HG02981 (cell line): ENCODE results near the gene DGKZ.
A peak's percentile ranks its signal among the peaks of the same experiment; 100 is the strongest.

Source experiments
- ATAC-seq: cut with Tn5 transposase; IDR thresholded peaks from one replicate; pipeline ENCODE4 v1.9.1; 2021; ENCODE audit warnings: mild to moderate bottlenecking, moderate library complexity; ENCODE audit not compliant: unreplicated experiment

DGKZ gene

DNA sequence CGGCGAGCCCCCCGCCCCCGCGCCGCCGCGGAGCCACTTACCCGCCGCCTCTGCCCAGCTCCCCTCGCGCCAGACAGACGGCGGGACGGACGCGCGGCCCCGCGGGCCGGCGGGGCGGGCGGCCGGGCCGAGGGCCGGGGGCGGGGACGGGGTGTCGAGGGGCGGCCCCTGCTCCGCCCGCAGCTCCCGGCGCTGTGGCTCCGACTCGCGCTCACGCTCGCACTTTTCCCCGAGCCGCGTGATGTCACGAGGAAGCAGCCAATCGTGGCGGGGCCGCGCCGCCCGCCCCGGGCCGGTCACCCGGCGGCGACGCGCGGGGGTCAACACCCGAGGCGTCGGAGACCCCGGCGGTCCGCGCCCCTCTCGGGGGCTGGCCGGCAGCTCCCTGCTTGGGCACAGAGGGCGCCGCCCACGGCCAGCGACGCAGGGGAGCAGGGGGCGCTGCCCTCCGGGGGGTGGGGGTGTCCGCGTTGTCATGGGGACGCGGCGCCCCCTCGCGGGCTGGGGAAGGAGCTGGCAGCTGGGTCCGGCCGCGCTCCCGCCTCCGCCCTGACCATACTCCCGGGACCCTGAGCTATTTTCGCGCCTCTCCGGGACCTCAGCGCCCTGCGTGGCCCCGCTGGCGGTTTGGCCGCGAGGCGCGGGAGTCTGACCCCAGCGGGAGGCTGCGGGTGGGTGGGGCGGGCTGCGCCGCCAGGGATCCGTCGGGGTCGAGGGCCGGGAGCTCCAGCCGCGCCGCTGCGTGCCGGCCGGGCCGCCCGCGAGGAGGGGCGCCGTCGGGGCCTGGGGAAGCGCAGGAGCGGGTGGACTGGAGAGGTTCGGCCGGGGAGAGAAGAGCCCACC is 44.5 kb downstream of the DGKZ start, which contains the start of gene CHRM4:
Gene CHRM4 (minus strand): TSS at position 199 of the 843 bp plus-strand sequence. CDS start 5,219 bp downstream, outside the sequence.
- no peak for ATAC-seq

DNA sequence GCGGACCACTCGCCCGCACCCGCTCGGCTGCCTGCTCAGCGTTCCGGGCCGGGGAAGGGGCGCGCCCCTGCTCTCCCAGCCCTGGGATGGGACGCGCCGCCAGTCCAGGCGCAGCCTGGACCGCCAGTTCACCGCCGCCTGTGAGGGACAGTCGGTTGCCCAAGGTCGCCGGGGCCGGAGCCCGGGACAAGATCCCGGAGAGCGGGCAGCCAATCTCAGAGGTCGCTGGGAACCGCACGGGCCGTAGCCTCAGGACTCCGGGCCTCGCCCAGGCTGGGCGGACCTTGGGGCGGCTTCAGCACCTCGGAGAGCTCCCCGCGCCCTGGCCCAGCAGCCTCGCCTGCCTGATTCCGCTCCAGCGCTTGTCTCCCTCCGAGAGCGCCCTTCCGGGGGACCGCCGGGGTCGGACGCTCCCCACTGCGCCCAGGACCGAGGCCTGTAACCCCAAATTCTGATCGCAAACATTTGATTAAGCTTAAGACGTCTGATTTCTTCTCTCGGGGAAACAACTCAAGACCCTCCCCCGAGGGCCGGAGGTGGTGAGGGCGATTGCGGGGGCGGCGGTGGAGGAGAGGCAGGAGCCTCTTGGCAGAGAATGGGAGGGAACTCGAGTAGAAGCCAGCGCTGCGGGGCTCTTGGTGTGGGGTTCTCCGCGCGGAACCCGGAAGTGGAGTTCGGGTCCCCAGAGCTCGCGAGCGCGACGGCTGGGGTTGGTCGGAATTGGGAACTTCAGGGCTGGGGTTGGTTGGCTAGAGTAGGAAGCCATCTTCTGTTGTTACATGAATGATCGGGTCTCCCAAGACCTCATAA is 45.4 kb downstream of the DGKZ start:
- peak; percentile 62 for ATAC-seq

DNA sequence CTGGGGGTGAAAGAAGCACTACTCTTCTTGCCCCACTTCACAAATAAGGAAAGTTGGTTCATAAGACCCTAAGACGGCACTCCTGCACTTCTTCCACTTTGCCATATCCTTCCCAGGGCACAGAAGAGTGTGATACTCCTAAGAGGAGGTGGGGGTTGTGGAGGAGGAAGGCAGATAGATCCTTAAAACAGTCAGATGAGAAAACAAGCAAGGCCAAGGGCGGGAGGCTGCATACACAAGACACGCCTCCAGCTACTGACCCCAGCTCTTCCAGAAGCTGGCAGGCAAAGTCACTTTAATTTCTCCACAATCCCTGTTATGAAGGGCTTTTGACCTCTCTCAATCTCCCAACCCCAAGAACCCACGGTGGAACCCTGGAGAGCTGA is 46.0 kb downstream of the DGKZ start:
- no peak for ATAC-seq

DNA sequence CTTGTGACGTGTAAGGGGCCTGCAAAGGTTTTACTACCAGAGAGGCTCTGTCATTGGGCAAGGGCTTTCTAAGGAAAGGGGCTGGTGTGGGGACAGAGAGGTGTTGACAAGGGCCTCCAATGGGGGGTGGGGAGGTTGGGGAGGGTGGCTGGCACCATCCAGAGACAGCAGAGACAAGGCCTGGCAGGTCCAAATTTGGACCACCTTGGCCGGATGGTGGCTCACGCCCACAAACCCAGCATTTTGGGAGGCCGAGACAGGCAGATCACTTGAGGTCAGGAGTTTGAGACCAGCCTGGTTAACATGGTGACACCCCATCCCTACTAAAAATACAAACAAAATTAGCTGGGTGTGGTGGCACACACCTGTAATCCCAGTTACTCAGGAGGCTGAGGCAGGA is 46.5 kb downstream of the DGKZ start:
- ATAC-seq = no peak

DNA sequence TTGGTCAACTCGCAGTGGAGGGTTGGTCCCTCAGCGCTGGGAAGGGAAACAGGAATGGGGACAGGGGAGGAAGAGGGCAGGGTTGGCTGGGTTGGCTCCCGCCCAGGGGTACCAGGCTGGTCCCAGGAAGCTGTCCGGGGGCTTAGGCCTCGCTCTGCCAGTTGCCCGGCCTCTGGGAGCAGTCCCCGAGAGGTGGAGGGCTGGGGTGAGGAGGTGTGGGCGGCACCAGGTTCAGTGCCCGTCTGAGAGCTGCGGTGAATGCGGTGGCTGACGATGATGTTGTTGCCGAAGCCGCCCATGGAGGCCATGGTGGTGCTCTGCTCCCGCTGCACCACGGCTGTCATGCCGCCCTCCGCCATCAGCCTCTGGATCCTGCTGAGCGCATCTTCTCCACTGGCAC is 50.3 kb downstream of the DGKZ start:
- ATAC-seq = no peak

DNA sequence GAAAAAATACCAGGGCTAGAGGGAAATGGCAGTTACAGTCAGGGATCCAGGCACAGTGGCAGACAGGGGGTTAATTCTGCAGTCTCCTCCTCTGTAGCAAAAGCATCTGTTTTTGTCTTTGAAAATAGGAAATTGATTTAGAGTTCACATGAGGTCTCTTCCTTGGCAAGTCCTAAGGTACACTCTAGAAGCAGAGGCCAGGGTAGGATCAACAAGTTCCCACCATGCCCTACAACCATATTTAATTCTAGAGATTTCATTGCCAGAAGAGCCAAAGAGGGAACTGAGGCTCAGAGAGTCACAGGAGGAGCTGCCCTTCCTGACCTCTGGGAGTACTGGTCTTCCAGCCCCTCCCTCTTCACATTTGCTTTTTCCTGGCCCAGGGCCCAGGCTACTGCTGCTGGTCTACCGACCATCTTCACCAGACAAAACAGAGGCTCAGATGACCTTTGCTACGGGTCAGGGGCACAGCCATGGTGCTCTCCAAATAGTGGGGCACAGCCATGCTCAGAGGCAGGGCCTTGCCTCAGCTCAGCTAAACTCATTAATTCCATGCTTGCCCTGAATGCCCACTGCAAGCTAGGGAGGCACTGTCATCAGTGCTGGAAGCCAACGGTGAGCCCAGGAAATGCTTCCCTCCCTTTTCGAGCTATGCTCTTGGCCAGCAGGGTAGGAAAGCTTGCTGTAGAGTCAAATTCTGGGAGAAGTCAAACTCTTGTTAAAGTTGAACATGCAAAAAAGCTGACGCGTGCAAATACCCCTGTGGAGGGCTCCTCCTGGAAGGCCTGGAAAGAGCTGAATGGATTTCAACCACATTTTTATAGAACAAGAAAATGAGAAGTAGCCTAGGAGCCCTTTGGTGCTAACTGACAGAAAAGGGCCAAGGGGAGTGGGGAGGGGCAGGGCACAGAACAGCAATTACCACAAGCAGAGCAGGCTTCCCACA is 56.0 kb downstream of the DGKZ start:
- ATAC-seq = no peak

DNA sequence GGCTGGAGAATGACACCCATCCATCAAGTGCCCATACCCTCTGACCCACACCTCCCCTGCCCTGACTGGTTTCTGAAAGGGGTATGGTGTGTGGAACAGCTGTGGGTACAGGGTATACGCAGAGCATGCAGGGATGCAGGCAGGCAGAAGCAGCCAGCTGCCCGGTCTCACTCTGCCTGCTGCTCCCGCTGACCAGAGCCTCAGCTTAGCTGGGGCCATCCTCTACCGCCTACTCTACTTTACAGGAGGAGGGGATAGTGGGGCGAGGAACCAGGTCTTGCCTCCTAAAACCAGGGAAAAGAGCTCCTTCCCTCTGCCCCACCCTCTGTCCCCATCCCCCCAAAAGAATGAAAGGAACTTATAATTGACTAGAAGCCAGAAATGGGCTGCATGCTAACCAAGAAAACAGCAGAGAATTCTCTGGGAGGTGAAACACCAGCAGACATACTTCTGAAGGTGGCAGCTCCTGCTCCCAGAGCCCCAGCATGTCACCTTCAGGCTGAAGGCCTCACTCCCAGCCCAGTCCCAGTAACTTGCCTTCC is 57.3 kb downstream of the DGKZ start:
- ATAC-seq = no peak

DNA sequence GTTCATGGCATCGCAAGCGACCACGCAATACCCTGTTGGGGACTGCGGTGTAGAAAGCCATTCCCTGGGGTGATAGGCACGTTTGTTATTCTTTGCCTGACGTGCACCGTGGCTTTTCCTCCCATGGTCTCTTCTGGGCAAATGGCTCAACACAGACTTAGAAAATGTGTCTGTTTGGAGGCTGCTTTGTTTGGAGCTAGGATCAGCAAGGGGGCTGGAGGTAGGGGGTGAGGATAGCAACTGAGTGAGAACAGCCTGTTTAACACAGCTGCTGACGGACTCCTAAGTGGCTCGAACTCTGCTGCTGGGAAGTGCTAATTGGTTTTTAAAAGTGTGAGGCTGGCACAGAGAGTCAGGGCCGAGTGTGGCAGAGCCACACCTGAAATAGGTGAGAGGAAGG is 60.4 kb downstream of the DGKZ start:
- no peak for ATAC-seq

DNA sequence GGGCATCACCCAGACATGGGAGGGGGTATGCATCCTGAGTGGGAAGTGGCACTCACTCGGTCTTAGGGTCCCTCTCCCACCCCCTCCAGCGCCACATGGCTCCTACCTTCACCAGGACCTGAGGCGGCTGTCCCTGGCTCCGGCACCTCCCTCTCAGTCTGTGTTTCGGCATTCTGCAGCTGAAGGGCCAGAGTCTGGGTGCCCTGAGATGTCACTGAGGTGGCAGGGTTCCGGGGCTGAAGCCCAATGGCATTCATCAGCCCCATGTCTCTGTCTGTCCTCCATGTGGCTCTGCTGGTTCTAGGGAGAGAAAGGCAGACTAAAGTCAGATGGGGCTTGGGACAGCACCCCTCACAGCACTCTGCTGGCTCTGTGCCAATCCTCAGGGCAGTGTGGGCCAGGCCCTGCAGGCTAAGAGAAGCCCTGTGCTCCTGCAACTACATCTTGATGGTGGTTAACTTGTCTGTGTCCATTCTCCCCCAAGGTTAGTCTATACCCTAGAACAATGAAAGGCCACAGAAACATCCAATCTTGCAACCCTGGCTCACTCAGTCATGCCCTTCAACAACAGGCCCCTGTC is 61.2 kb downstream of the DGKZ start:
- ATAC-seq = no peak

DNA sequence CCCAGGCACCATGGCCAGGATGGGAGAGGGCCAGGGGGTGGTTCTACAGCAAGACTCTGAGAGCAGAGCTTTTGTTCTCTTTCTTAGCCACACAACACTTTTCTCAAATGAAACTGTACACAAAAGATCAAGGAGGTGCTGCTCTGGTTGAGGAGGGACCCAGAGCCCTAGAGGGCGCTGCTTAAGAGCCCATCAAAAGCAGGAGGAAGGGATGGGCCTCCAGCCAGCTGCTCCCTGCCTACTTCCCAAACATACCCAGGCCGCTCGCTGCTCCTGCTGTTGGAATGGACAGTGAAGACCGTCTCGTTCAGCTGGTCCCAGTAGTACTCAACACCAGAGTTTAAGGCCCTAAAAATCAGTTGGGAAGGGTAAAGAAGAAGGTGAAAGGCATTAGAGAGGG is 62.8 kb downstream of the DGKZ start:
- ATAC-seq = no peak

DNA sequence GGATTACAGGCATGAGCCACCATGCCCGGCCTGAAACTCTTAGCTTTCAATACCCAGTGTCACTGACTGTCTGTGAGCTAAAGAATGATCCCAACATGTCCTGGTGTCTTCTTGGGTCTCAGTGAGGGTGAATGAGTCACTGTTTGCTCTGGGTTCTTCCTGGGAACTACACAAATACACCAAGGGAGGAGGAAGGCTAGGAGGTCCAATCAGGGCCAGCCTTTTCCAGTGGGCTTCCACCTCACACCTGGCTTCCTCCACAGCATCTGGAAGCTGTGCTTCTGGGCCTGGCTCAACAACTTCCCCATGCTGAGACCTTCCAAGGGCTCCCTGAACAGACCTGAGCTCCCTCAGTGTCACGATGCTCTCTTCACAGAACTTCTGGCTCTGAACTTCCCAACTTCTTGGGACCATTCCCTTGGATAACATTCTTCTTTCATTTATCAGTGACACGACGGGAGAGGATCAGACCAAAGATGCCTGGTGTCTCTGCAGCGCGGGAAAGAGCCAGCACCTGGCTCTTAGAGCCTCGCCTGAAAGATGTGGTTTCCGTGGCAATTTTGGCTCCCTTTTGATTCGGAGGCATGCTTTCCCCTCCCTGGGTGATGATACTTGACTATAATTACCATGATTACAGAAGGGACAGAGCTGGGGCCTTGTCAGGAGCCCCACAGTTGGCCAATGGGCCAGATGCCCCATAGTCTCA is 66.7 kb downstream of the DGKZ start:
- no peak for ATAC-seq

DNA sequence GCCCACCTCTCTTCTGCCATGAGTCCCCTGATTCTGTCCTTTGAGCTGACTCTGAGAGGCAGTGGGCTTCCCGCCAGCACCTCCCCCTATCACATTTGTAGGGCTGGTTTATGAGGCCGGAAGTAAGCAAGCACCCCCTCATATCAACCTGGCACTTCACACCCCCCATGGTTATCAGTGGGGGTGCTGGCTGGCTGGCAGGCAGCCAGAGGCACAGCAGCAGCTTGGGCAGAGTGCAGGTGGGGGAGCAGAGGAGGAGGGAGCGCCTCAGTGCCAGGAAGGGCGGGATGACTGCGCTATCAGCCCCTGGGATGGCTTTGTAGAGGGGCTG is 67.2 kb downstream of the DGKZ start:
- no peak for ATAC-seq

DNA sequence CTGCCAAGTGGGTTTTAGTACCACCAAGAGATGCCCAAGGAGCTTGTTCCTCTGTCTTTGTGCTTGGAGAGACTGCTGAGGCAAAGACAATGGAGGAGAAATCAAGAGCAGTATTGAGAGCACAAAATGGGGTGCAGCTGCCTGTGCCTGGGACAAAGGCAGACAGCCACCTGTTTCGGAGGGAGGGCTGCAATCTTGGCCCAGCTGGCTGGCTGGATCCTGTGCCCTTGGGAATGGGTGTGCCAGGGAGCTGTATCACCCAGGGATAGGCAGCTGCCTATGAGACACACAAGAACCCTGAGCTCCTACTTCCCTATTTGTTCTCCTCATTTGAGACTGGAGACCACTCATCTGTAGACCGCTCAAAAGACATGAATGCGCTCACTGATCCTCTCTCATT is 67.6 kb downstream of the DGKZ start:
- no peak for ATAC-seq

DNA sequence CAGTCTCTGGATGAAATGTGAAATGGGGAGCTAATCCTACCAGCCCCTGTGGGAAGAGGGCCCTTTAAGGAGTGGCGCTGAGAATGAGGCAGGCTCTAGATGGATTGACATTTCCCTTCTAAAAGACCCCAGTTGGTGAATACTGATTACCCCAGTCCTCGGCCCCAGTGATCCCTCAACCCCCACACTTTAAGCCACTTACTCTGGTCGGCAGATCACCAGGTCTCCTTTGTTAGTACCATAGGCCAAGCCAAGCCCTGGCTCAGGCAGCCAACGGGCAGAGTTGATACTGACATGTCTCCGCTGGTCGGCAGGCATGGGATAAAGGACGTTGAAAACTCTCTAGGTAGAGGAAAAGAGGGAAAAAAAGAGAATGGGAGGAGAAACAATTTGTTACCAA is 70.4 kb downstream of the DGKZ start:
- no peak for ATAC-seq

DNA sequence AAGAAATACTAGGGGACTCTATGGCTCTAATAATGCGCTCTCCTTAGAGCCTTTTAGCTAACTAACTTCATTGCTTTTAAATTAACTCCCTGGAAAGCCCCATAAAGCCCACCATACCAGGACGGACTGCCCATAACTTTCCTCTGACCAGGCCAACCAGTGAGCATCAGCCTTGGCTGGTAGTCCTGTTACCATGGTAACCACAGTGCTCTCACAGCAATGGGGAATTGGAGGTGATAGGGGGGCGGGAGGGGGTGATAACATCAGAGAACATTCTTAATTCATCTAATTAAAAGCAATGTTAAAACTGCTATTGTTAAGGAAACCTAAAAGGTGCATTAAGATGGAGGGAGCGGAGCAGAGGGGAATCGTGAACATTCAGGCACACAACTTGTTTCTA is 71.5 kb downstream of the DGKZ start:
- no peak for ATAC-seq

DNA sequence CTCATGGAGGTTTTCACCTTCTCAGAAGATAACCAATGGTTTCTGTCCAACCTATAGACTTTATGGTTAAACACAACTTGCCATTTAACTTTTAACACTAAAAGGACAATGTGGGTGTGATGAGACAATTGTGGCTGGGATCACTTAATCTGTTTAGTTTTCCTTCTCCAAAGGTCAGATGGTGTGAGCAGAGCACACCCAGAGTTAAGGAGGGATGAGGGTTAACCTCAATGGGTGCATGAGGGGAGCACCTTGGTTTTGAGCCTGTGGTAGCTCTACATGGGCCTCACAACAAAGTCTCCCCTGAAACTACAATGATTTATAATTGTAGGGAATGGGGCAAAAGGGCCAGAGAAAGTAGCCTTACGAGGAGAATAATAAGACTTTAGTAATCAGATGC is 73.2 kb downstream of the DGKZ start:
- ATAC-seq = no peak

DNA sequence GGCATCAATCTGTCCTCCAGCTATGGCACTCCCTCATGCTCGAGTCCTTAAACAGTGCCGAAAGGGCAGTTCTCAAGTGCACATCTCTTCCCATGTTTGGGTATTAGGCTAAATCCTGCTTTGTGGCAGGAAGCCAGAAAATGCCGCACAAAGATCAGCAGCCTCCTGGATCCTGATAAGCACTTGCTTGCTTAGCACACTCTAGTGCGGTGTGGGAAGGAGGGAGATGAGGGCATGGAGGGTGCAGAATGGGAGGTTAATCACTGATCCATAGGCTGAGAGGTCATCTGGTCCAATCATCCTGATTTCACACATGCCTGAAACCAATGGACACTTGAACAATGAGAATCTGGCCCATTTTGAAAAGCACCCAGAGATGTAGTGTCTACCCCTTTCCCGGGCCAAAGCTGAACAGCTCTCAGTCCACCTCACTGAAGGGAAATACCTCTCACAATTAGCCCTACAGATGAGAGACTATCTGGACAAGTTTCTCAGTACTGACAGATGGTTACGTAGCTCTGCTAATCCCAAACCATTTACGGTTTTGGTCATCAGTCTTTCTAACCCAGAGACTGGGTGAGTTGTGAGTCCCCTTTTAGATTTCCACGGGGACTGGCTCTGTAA is 74.1 kb downstream of the DGKZ start:
- no peak for ATAC-seq

DNA sequence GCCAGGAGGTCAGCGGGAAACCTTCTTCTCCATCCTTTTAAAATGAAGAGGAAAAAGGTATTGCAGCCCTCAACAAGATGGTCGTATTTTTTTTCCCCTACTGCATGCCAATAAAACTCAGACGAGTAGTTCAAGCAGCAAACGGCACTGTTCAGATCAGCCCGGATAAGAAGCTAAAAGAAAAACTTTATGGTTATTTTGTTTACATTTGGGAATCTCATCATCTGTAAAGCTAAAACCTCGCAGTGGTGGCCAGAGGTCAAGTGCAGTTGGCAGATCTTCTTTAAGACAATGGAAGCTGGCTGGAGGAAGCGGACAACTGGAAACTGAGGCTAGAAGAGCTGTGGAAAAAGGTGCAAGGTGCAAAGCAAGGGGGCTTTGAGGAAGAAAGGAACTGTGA is 75.3 kb downstream of the DGKZ start:
- no peak for ATAC-seq

DNA sequence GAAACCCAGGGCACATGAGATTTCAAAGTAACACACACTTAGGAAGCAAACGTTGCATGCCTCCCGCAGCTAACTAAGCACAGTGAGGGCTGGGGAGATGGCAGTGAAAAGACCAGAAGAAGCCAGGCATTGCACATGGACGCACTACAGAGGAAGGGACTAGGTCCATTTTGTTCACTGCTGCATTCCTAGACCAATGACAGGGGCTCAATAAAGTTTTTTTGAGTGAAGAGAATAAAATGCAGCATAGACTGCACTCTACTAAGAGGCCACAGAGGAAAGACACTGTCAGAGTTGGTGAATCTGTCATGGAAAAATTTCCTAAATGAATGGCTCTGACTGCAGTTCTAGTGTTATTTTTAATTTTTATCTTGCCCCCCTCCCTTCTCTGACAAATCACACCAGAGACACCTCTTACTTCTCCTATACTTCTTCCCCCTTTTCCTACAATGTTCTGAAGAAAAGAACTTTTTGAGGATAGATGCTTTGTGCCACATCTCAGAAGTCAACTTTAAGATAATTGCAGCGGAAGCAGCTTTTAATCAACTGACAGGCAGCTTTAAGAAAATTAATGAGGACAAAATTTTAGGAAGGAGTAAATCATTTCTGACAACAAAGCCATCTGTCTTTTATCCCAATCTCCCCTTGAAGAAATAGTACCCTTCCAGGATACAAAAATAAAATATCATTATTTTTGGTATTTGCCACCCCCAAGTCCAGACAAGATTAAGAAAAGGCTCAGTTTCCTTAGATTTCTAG is 79.1 kb downstream of the DGKZ start:
- no peak for ATAC-seq
